CD4-positive, alpha-beta T cell treated with Interleukin-12 subunit alpha and Interleukin-12 subunit beta, for 1 hour (primary cell): ENCODE results near the gene LOX.

Source experiments
- DNase-seq: peaks from one replicate; pipeline ENCODE4 v3.0.0-alpha.2; 2020

The LOX gene

GRCh38 chr5:122051569-122051968, 26.5 kb downstream of the LOX start:
- no peak for DNase-seq

- DNase-seq: no peak
Measured at GRCh38 chr5:122050959-122051358, 27.1 kb downstream of the LOX start.

GRCh38 chr5:122040636-122041302, 37.3 kb downstream of the LOX start:
- no peak for DNase-seq

GRCh38 chr5:122036326-122036725, 41.7 kb downstream of the LOX start:
- no peak for DNase-seq

GRCh38 chr5:122035913-122036312, 42.1 kb downstream of the LOX start:
- no peak for DNase-seq

GRCh38 chr5:122031836-122032235, 46.2 kb downstream of the LOX start:
- no peak for DNase-seq

- no peak for DNase-seq
Measured at GRCh38 chr5:122030251-122030650, 47.8 kb downstream of the LOX start.

- no peak for DNase-seq
Measured at GRCh38 chr5:122029818-122030217, 48.2 kb downstream of the LOX start.

GRCh38 chr5:122022966-122023365, 55.1 kb downstream of the LOX start:
- DNase-seq: no peak

- DNase-seq: no peak
Measured at GRCh38 chr5:122019919-122020590, 58.0 kb downstream of the LOX start.

- no peak for DNase-seq
Measured at GRCh38 chr5:122015471-122015870, 62.6 kb downstream of the LOX start.

GRCh38 chr5:122014236-122014935, 63.7 kb downstream of the LOX start:
- DNase-seq: no peak
